GM19468 (cell line): ENCODE measurements around the gene PIPOX.

Experiments used
- ATAC-seq: cut with Tn5 transposase; IDR thresholded peaks from one replicate; pipeline ENCODE4 v1.9.1; 2021; ENCODE audit warnings: mild to moderate bottlenecking, moderate library complexity, moderate number of reproducible peaks; ENCODE audit not compliant: unreplicated experiment; ENCODE audit errors: extremely low read depth

Gene PIPOX, protein sequence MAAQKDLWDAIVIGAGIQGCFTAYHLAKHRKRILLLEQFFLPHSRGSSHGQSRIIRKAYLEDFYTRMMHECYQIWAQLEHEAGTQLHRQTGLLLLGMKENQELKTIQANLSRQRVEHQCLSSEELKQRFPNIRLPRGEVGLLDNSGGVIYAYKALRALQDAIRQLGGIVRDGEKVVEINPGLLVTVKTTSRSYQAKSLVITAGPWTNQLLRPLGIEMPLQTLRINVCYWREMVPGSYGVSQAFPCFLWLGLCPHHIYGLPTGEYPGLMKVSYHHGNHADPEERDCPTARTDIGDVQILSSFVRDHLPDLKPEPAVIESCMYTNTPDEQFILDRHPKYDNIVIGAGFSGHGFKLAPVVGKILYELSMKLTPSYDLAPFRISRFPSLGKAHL

DNA sequence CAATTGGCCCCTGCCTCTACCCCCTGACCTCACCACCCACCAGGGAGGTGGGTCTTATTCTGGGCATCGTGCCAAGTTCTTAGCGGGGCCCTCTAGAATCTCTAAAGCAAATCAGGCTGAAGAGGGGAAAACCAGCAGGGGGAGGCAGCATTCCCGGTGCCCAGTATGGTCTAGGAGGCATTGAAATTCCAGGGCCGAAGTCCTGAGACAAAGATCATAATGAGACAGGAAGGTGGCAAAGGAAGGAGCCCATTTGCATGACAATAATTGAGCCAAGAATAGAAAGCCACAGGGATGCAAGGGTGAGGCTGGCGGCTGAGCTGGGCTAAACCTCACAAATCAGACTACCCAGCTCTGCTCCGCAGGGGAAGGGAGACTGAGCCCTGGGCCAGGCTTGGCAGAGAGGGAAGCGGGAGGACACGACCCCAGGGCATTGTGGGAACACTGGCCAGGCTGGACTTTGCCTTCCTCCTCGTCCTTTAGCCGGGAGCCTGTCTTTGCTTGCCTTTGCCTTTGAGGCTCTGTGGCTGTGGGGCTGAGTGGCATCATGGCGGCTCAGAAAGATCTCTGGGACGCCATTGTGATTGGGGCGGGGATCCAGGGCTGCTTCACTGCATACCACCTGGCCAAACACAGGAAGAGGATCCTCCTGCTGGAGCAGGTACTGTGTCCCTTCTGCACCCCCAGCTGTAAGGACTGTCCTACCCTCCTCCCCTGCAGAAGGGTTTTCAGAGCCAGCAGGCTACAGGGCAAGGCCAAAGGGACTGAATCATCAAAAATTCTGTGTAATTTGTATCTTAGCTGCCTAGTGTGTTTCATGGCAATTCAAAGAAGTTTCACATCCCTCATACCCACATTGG is at the start of gene PIPOX:
Gene PIPOX, plus strand, starts transcription at position 463 of the 860 bp plus-strand sequence. Its CDS starts 85 bp downstream, at position 548.
- ATAC-seq = no peak

DNA sequence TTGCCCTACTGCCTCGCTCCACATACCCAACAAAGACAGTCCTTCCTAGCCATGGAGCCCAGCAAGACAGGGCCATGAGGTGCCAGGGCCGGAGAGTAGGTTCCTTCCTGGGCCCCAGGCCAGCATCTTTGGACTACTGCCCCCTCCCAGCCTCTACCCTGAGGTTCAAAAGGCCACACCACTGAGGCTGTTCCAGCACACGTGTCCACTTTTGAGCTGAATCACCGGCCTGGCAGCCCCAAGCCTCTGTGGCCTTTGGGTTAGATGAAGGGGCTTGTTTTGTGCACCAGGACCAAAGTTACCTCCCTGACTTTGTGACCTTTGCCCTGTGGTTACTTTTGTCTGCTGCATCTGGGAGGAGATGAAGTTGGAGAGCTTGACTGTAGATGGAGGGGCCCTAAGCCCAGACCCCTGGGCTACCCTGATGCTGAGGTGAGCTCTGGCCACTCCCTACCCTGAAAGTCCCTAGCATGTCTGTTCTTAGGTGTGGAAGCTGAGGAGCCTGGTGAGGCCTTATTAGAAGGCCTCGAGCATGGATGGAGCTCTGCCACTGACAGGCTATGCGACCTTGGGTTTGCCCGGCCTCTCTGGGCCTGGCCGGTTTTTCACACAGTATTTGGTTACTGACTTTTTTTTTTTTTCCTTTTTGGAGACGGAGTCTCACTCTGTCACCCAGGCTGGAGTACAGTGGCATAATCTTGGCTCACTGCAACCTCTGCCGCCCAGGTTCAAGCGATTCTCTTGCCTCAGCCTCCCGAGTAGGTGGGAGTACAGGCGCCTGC is 49.1 kb upstream of the PIPOX start:
- no peak for ATAC-seq

DNA sequence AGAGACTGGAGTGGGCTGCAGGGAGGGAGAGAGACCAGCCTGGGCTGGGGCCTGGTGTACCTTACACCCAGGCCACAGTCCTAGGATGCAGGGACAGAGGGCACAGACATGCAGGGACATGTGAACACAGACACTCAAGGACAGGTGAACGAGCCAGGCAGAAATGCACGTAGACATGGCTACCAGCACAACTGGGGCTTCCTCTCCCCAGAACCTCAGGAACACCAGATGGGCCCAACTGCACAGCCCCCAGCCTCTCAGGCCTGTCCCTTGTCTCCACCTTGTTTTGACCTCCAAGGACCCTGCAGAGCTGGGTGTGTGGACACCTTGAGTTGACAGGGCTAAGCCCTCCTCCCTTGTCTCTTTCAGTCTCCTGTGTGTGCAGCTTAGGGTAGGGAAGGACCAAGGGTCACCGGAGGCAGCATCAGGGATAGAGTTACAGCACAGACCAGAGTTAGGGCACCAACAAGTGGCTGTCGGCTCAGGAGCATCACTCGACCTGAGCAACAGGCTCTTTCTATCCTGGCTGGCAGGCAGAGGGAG is 46.3 kb upstream of the PIPOX start:
- ATAC-seq = no peak

DNA sequence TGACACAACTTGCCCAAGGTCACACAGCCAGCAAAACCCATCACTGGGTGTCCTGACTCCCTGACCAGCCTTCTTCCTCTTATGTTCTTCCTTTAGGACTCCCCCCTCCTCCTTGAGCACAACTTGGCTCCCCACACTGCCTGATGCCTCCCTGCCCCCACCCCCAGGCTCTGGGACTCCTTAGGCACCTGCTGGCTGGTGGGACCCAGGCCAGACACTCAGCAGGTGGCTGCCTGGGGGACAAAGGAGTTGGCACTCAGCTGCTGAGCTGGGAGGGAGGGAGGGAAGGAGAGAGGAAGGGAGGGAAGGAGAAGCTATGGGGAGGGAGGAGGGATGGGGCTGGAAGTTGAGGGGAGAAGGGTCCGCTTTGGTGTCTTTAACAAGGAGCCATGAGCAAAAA is 45.1 kb upstream of the PIPOX start:
- ATAC-seq = no peak

DNA sequence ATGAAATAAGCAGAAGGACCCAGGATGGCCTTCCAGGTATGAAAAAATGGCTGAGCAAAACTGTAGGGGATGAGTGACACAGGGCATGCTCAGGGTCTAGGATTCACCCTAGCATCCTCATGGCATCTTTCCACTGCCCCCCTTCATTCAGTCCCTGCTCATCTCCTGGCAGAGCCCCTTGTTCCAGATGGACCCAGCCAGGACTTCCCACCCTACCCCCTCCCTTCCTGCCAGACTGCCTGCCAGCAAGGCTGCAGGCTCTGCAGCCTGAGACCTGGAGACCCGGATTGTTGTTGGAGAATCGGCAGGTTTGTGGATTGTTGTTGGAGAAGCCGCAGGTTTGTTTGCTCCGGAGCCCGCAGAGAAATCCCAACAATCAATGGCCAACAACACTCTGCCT is 43.7 kb upstream of the PIPOX start:
- ATAC-seq = no peak

DNA sequence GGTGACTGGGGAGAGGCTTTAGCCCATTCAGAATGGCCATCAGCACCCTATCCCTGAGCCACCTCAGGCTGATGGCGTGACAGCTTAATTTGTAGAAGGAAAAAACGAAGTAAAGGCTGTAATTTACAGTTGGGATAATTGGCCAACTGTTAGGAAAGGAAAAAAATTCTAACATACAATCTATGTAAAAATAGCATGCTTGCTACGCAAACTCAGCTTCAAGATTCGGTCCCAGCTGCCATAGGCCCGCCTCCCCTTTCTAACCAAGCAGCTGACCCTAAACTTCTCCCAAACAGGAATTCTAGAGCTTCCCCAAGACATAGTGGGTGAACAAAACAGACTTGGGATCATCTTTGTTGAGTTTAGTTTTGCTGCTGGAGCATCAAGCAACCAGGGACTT is 42.0 kb upstream of the PIPOX start:
- no peak for ATAC-seq

DNA sequence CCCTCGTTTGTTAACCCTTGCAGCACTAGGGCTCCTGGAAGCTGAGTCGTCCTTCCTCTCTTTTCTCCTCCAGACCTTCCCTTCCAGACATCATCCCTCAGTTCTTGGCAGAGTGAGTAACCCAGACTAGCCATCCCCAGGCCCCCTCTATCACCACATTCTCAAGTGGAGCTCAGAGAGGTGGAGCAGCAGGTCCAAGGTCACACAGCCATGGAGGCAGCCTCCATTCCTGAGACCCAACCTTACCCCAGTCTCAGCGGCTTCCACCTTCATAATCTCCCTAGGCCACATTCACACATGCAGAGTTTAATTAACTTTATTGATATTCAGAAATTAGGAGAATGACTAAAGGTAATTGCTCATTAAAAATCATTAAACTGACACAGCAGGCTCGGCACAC is 40.1 kb upstream of the PIPOX start:
- ATAC-seq = no peak

DNA sequence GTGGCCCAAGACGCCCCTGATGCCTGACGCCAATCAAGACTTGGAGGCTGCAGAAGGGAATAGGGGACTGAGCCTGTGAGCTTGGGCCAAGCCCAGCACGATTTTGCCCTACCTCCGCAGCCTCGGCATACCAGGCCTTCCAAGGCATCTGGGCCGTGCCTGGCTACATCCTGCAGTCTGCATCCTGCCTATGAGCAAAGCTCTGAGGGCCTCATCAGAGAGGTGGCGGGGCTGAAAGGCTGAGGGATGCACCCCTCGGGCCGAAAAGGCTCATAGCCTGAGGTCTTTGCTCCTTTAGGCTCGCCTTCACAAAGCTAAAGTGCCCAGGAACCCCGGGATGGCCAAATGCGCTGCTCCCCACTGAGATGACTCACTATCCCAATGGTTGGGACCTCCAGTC is 39.7 kb upstream of the PIPOX start:
- ATAC-seq = no peak

DNA sequence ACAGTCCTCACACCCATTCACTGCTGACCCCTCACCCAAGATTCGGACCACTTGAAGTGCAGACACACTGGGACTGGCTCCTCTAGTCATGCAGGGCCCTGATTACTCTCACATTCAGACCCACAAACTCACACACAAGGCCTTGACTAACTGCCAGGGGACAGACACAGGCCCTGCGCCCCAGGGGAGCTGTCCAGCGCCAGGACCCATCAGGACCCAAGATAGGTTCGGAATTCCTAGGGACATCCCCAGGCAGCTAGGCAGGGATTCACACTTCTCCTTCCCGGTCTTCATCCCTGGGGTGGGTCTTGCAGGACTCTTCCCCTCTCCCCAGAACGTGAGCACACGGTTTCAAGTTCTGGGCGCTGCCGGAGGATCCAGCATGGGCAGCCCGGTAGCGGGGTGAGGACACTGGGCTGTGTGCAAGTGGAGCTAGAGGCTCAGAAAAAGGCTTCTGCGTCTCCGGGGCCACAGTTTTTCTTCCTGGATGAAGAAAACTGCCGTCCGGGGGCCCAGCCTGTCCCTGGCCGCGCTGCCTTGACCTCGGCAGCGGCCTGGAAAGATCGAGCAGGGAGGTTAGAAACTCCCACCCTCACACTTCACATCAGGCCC is 38.8 kb upstream of the PIPOX start:
- no peak for ATAC-seq

DNA sequence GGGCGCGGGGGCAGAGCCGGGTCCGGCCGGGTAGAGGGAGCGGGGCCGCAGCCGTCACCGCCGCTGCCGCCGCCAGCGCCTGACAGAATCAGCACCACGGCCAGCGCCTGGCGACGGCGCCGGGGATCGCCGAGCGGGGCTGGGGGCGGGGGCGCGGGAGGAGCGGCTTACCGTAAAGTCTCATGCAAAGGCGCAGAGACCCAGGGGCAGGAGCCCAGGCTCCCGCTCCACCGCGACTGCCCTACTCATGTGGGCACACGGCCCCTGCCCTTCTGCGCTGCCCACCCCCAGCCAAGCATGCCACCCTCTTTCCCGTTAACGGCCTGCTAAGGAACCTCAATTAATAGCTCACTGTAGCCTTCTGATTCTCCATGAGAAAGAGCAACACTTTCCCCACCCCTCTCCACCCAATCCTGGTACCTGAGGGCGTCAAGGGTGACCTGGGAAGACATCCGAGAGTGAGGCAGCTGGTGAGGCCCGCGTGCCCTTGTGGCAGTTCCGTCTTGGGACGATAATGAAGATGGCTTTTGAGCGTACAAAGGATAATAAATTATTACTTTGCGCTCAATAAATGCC is 36.9 kb upstream of the PIPOX start, which contains the start of gene SEZ6:
Gene SEZ6, minus strand, starts transcription at position 98 of the 576 bp plus-strand sequence. CDS start 164 bp downstream, outside the sequence.
- ATAC-seq = no peak

DNA sequence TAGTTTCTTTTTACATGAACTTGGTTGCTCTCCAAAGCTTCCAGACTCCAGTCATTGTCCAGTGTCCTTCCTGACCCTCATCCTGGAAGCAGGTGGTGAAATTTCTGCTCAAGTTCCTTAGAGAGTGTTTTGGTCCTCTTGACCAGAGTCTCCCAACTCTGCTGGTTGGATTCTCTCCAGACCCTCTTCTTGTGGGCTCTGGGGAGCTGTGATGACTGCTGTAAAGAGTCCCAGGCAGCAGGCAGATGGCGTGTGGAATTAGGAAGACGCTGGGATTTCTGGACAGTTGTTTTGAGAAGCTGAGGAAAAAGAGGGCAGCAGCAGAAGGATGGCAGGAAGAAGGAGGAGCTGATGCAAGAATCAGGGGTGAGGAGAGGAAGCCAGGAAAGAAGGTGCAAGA is 35.5 kb upstream of the PIPOX start:
- no peak for ATAC-seq

DNA sequence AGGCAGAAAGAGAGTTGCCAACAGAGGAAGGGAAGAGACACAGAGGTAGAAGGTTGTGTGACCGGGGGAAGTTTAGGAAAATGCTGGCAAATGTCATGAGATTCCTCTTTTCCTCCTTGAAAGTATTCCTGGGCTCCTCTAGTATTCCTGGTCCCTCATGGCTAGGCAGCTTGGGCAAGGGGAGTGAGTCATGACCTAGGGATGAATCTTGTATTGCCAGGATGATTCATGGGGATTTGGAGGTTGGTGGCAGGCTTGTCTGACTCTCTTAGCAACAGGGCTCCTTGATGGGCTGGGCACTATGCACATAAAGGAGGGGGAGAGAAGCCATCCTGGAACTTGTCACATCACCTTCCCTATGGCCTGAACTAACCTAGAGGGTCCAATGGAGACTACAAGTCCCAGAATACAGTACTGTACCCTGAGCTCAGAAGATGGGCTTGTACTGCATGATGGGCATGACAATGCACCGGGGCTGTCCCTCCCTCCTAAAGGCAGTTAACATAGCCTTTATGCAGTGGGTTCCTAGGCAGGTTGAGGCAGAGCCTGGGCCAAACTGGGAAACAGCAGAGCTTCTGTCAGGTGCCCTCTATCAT is 35.0 kb upstream of the PIPOX start:
- no peak for ATAC-seq

DNA sequence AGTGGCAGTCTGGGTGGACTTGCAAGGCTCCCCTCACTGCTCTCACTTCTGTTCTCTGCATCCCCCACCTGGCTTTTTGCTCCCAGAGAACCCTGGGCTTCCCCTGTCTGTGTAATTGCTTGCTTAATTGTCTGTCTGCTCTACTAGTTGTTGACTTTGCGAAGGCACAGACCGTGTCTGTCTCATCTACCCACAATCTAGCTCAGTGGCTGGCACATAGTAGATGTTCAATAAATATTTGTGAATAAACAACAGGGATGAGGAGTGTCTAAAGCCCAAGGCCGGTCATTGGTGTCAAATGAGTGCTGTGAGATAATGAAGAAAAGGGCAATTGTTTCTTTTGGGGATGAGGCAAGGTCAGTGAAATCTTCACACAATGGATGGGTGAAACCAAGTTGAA is 34.4 kb upstream of the PIPOX start:
- ATAC-seq = no peak

DNA sequence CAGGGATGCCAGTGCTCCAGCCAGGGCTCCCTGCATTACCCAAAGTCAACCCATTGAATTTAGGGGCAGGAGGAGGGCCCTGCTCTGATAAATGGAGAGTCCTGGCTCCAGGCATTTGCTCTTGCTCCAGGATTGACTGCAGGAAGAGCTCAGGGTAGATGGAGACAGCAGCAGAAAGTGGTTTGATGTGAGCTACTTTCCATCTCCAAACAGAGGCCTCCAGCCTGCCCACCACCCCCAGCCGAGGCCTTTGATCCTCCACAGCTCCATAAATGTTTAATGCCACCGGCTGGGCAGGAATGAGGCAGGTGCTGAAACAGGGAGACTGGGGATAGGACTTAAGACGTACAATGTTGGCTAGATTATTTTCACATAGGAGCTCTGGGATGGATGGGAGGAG is 32.8 kb upstream of the PIPOX start:
- no peak for ATAC-seq

DNA sequence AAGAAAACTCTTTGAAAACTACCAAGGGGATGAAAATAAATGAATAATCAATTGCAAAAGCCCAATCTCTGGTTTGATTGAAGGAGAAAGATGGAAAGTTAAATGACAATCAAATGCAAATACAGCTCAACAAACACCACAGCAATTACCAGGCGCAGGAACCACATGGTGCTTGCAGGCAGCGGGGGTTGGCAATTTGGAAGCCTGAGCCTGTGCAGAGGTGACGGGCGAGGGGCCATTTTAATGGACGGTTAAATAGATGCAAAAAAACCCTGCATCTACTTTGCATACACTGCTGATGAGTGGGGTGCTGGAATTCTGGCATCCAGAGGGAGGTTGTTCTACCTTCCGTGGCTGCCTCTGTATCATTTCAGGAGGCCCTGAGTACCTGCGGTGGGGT is 32.4 kb upstream of the PIPOX start:
- no peak for ATAC-seq

DNA sequence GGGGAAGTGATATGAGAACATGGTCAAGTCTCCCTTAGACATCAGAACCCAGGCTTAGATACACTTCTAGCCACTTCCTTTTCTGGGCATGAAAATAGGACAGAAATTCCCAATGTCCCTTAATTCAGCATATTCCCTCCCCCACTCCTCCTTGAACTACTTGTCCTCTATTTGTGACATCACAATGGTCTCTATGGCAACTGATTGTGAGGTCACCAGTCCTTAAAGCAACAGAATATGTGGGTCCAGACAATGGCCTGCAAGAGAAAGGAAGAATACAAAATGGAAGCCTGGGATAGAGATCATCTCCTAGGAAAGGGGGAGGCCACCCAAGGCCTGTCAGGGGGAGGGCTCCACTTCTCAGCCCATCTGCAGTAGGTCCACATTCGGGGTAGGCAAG is 30.4 kb upstream of the PIPOX start:
- ATAC-seq = no peak

DNA sequence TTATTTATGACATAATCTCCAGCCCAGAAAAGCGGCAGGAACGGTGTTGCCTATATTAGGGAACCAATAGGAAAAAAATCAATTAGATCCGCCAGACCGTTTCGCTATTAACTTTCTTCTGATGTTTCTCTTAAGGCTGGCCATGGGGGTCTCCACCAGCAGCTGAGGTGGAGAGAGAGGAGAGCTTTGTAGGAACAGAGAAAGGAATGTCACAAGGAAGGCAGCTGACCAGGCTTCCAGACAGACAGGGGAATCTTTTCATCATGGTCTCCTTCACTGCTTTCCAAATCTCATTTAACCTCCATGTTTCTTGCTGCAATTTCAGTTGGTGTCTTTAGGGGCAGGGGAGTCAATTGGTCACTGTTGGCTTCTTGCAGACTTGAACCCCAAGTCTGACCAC is 28.2 kb upstream of the PIPOX start:
- no peak for ATAC-seq

DNA sequence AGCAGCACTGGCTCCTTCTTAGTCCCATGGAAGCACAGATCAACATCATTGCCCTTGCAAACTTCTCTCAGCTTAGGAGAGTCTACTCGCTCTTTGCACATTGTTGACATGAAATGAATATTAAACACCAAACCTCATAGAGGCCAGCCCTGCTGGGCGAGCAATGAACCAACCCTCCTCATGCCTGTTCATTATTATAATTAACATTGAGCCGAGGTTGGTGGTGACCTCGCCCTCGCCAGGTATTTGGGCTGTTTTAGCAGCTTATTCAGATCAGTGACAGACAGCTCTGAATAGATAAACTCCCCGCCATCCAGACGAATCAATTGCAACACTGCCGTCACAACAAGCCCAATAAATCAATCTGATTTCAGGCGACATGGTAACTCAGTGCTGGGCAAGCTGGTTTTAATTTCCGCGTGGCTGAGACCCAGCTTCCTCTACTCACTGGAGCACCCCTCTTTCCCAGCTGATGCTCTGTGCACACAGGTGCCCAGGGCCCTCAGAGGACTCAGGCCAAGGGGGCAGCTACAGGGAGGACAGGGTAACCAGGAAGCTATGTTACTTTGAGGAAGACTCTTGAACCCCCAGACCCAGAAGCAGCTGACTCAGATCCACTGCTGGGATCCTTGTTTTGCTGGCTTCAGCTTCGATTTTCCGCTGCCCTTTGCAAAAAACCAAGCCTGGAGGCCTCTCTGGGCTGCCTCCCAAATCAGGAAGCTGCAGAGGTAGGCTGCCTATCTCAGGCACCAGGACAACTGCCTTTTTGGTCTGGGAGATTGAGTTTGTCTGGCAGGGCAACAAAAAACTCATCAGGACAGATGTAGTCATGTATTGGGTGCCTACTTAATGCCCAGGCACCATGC is 26.4 kb upstream of the PIPOX start:
- ATAC-seq = no peak
